ENCODE measurements around the gene LAMA3.

LAMA3 gene

DNA sequence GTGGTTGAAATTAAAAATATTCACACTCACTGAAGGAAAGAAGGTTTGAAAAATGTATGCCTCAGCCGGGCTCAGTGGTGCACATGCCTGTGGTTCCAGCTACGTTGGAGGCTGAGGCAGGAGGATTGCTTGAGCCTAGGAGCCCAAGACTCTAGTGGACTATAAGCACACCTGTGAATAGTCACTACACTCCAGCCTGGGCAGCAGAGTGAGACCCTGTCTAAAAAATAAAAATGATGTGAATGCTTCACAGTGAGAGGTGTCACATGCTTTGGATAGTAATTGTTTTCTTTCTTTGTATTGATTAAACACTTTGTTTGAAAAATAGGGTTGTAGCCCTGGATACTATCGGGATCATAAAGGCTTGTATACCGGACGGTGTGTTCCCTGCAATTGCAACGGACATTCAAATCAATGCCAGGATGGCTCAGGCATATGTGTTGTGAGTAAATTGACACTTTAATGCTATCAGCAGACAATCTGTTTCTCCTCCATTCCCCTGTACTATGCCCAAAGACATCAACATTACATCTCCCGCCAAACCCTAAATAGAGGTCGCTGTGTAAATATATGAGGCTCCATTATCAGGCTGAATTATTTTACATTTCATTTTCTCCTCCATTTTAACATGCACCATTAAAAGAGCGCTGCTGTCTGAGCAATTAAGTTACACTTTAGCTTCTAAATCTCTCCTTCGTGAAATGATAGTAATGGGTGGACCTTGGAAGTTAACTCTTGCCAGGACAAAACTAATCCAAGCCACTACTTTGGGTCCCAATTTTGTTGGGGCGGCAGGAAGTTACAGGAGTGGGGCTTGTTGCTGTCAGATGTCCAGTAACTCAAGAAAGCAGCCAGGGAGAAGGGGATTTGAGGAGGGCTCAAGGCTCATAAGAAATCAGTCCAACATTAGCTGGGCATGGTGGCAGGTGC lies 187.0 kb downstream of the LAMA3 start:
- DNase-seq (ENCODE audit: low read depth in 3 of 3) = no peak

DNA sequence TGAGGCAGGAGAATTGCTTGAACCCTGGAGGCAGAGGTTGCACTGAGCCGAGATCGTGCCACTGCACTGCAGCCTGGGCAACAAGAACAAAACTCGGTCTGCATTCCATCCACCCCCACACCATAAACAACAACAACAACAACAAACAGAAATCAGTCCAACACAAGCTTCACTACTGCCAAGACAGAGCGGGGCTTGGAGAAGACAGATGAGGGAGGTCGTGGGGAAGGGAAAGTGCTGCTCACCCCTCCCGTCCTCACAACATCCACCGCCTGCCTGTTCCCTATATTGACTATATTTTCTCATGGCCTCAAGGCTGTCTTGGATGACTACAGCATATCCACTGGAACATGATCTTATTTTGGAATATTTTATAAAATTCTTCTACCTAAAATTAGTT lies 187.7 kb downstream of the LAMA3 start:
- DNase-seq (ENCODE audit: low read depth in 3 of 3) = no peak

DNA sequence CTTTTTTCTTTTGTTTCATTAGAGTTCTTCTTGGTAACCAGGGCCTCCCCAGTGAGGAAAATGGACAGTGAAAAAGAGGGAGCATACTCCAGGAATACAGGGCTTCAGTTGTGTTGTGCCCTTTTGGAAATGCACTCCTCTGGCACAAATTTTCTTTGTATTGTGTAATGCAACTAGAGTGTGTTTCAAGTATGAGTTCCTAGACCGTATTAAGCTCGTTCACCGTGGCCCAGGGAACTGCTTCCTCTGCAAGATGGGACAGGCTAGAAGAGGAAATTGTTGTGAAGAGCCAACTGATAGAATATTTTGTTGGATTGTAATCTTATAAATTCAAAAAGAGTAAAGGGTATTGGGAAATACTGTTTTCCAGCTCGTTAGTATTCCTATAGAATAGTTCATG lies 188.1 kb downstream of the LAMA3 start:
- DNase-seq (ENCODE audit: low read depth in 3 of 3) = no peak

DNA sequence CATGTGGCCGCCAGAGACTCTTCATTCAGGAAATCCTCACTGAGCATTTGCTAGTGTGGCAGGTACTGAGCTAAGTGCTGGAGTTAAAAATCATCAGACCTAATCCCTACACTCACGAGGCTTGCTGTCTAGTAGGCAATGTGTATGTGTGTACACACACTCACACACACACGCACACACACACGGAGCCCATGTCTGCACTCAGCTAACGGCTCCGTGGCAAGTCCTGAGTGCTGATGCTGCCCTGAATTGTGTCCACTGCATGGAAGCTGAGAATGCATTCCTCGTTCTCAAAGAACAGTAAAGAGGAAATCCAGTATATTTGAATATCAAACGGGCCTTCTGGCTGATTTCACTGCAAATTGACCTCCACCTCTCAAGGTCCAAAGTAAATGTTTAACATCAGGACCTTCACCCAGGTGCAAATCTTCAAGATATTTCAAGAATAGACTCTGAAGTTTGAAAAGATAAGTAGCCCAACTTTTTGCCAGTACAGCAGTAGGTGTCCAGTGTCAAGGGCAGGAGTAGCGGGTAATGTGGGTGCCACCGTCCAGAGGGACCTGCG lies 189.2 kb downstream of the LAMA3 start:
- DNase-seq (ENCODE audit: low read depth in 3 of 3) = no peak

DNA sequence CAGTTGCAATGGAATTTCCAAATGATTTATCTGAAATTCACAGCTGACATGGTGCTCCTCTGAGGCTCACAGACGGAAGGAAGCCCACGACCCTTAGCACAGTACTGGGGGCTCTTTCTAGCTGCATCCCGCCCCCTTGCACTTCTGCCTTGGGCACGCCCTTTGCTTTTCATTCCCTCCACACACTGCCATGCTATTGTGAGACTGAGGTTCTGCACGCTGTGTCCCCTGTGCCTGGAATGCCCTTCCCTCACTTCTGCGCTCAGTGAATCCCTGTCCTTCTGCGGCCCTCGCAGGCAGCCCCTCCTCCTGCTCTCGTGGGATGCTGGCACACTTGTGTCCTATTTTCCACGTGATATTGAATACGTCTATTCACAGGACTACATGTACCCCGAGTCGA lies 189.9 kb downstream of the LAMA3 start:
- DNase-seq (ENCODE audit: low read depth in 3 of 3) = no peak

DNA sequence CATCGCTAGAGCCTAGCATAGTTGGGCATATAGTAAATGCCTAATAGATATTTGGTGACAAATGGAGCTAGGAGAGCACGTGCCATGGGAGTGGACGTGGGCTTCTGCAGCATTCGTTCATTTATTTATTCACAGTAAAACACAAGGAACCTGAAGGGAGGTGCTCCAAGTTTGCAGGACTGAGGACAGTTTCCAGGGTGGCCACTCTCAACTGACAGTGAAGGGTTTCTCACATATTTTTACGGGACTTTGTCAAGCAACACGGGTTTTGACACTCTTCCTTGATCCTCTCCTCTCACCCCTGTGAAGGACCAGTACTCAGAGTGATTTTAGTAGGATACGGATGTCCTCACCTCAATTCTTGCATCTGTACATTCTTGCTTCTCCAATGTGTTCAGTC lies 190.3 kb downstream of the LAMA3 start:
- no peak for DNase-seq (ENCODE audit: low read depth in 3 of 3)

DNA sequence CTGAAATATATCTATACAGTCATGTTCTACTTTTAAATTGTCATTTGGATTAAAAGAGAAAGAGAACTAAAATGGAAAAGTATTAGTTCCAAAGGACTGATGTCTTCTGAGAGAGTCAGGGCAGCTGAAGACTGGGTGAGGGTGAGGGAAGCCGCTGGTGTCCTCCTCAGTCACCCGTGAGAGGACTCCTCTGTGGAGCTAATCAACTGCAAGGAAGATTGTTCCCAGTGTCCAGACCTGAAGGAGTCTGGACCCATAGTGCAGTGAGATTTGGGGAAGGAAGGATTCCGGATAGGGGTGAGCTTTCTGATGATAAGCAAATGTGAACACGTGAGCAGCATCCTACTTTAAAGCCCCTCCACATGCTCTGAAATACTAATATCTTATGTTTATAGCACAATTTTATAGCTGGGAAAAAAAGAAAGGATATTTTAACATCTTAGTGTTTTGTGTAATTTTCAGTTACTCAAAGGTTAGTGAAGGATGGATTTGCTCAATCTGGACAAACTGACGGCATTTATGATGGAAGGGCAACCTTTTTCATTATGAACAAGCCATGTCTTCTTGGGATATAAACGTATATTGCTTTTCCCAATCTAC lies 190.8 kb downstream of the LAMA3 start:
- DNase-seq (ENCODE audit: low read depth in 3 of 3) = no peak

DNA sequence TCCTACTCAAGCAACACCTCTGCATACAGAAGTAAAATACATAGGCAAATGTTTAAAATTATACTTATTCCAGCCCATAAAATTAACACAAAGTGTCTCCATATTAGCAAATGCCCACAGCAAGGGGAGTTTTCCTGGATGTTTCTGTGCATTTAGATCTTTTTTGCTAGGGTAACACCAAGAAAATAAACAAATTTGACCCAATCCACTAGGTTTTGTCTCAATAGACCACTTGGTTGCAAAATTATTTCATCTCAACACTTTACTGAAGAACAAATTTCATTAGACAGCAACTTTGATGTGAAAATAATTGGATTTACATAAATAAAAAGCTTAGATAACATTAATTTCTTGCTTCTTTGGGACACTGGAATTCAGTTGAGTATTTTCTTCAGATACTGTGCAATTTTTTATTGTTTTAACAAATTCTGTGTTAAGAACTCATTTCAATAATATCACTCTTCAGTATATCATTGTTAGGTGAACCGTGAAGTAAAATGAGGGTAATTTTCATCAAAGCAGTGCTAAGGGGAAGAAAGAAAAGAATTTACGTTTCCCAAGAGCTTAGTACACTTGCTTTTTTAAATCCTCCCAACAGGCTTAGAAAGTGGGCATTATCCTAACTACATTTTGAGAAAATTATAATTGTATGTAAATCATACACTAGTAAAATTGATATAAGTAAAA lies 191.8 kb downstream of the LAMA3 start:
- DNase-seq (ENCODE audit: low read depth in 3 of 3) = no peak

DNA sequence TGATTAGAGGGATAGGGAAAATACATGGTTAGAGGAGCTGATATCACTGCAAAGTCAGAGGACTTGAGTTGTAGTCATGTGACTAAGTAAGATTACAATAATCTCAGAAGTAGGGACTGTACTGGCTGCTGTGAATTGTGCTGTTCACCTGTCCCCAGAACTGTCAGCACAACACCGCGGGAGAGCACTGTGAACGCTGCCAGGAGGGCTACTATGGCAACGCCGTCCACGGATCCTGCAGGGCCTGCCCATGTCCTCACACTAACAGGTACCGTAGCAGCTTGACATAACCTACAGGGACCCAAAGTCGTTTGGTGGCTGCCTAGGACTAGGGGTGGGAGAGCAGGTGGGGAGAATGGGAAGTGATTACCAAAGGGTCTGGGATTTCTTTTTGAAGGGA lies 192.5 kb downstream of the LAMA3 start:
- DNase-seq (ENCODE audit: low read depth in 3 of 3) = no peak

DNA sequence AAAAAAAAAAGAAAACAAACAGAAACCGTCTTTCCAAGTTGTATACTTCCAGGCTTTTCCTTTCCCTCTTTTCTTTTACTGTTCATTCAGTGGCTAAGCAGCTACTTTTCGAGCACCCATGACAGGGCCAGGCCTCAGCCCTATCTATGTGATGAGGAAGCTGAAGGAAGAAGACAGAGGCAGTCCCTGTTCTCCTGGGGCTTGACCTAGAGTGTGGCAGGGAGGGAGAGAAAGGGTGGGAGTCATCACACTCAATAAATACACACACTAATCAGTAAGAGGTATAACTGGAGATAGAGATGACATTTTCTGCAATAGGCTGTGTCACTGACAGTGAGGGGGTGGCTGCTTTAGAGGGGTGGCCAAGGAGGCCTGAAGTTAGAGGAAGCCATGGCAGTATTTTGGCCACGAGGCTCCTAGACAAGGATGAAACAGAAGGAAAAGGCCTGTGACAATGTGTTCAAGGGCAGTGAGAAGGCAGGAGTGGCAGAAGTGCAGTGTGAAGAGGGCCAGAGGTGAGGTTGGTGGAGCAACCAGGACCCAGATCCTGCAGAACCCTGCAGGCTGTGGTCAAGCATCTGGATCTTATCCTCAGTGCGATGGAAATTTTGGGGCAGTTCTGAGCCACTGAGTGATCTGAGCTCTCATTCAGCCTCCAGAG lies 193.5 kb downstream of the LAMA3 start:
- no peak for DNase-seq (ENCODE audit: low read depth in 3 of 3)

DNA sequence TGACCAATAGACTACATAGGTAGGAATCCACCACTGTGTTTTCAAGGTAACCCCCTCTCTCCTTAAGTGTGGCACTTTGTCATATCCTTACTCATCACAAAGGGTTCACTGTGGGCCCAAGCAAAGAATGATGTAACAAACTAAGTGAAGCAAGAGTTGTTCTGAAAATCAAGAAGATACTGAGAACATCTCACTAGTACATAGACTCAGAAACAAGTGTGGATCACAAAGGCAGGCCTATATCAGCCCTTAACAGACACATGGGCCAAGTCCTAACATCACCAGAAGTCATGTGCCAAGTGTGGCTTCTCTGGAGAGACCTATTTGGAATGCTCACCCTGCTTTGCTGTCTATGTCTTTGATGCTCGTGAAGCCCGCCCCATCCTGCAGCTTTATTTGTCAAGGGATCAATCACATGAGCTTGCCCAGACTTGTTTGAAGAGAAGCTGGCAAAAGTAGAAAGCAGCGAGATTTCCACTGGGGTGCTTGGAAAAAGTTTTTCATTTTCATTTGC lies 194.1 kb downstream of the LAMA3 start:
- no peak for DNase-seq (ENCODE audit: low read depth in 3 of 3)

DNA sequence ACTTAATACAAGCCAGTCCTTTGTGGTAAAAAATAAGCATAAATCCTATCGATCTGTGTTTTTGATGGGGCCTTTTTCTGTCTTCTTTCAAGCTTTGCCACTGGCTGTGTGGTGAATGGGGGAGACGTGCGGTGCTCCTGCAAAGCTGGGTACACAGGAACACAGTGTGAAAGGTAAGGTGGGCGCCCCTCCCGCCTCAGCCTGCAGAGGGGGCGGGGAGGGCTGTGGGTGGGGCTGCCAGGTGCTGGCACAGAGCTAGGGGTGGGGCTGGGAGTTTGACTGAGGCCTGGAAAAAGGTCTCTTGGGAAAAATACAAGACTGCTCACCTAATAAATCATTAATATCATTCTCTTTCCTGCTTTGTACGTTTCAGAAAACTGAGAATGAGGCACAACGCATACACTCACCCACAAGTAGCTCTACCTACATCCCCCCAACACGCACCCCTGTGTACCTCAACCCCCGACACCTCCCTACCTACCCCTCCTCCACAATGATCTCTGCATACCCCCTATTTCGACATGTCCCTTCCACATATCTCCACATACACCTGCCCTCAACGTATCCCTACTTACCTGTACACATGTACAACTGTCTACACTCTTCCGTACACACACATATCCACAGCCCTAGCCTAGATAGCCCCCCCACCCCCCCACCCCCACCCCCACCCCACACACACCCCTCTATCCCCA lies 195.6 kb downstream of the LAMA3 start:
- DNase-seq (ENCODE audit: low read depth in 3 of 3) = no peak

DNA sequence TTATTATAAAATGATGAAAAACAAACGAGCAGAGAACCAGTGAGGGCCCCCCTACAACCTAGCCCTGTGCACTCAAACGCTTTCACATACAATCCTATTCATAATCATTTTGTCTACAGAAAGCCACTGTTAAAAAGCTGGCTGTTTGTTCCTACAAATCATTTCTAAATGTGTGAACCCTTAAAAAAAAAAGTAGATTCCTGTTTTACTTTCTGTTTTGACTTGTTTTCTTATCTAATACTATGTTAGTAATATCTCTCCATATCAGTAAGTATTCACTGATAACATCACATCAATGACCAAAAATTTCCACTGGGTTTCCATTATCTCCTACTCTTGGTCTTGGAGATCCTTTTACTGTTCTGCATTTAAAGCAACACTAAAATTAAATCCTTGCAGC lies 196.5 kb downstream of the LAMA3 start:
- no peak for DNase-seq (ENCODE audit: low read depth in 3 of 3)

DNA sequence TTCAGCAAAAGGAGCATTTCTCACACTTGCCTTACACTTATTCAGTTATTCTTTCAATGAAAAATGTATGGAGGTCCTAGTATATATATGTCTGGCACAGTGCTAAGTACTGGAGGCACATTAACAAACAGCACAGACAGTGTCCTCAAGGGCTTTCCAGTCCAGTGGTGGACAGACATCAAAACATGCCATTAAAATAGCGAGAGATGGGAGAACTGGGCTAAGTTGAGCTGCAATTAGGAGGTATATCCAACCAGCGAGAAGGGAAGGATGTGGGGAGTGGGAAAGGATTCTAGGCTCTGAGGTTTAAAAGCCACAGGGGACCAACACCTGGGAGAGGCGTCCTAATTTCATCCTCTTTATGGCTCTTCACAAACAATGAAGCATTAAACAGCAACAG lies 197.8 kb downstream of the LAMA3 start:
- DNase-seq (ENCODE audit: low read depth in 3 of 3) = no peak

DNA sequence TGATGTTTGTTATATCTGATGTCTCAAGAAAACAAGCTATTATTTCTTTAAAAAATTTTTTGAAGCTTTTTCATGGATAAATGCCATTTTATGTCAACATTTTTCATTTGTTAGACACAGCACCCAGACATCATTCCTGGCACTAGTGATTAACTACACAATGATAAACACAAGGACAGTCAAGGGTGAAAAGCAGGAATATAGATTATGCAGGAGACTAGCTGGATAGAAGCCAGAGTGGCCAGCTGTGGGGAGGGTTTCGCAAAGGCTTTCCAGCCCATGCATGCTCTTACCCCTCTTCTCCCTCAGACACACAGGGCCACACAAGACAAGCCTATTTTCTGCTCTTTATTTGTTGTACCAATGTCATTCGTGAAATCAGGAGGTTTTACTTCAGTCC lies 198.2 kb downstream of the LAMA3 start:
- DNase-seq (ENCODE audit: low read depth in 3 of 3) = no peak

DNA sequence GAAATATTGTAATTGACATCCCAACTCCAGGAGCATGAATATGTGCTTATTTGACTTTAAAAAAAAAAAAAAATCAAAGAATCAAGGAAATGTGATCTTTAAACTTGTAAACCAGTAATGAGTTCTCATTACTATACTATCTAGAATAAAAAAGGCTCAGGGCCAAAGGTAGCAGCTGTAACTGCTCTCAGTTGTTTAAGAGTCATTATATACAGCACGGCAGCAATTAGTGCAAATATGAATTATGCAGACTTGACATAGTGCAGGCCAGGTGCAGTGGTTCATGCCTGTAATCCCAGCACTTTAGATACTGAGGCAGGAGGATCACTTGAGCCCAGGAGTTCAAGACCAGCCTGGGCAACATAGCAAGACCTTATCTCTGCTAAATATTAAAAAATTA lies 199.6 kb downstream of the LAMA3 start:
- DNase-seq (ENCODE audit: low read depth in 3 of 3) = no peak

DNA sequence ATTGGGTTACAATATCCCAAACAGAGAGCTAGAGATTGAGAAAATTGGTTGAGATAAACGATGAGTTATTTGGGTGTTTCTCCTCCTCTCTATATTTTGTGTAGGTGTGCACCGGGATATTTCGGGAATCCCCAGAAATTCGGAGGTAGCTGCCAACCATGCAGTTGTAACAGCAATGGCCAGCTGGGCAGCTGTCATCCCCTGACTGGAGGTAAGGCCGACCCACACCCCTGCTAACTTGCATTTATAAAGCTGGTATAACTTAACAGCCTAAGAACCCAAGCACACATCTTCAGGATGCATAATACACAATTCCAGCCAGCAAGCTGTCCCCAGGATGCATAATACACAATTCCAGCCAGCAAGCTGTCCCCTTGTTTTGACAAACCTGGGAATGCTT lies 200.7 kb downstream of the LAMA3 start:
- DNase-seq (ENCODE audit: low read depth in 3 of 3) = no peak

DNA sequence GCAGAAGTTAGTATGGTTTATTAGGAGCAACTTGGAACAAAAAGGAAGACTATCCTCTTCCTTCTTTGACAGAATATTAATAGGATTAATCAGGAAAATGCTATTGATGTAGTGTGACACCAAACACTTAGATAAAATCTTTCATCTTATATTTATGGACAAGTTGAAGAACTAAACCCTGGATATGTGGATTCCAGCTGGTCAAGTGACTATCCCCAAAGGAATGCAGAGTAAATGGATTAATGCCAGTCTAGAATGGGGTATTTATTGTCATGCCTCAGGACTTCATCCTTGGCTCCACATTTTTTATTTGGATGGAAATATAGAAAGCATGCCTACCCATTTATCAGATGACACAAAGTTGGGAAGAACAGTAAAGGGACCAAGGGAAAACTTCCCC lies 201.3 kb downstream of the LAMA3 start:
- no peak for DNase-seq (ENCODE audit: low read depth in 3 of 3)

DNA sequence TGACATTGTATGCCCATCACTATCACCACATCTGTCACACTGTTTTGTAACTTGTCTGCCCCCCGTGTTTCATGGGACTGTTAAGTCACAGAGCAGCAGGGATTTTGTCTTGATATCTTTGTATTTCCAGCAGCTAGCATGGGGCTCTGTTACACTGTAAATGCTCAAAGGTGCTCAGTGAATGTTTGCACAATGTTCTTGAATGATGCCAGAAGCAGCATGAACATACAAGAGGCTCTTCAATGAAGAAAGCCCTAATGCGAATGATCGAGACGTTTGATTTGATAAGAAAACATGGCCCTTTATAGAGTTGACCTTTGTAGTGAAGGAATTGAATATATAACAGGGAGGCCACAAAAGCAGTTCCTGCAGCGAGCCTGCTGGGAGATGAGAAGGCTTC lies 204.4 kb downstream of the LAMA3 start:
- DNase-seq (ENCODE audit: low read depth in 3 of 3) = no peak

DNA sequence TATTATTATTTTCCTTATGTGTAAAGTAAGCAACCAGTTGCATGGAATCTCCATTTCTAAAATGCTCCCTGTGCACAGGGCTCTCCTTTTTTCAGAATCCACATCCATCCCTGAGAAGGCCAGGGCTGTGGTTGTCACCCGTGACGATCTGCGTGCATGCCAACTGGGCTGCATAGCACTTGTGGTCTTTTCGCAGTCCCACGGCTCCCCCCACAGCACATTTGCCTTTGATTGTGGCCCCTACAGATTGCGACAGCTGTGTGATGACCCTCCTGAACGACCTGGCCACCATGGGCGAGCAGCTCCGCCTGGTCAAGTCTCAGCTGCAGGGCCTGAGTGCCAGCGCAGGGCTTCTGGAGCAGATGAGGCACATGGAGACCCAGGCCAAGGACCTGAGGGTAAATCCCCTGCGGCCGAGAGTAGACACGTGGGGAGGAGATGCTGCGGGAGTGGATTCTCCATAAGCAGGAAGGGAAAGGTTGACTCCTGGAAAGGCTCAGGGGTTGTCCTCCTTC lies 205.5 kb downstream of the LAMA3 start:
- no peak for DNase-seq (ENCODE audit: low read depth in 3 of 3)

DNA sequence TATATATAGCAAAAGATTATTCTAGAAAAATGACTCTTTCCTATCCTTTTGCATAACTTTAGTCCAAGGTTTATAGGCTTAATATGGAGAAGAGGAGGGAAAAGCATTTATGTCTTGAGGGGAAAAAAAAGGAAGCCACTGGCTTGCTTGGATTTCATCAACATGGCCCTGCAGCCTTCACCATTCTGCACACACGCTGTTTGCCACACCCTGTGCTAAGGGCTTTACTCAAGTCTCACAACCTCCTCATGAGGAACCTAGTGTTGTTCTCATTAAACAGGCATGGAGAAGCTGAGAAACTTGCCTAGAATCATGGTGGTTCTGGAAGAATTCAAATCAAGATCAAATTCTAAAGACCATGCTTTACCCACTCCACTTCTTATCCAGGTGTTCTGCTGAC lies 208.0 kb downstream of the LAMA3 start:
- DNase-seq (ENCODE audit: low read depth in 3 of 3) = no peak

All from stimulated activated CD4-positive, alpha-beta T cell treated with anti-CD3 and anti-CD28 coated beads, TNF-alpha, amount 100 ng/mL, for 48 hours (primary cell).